WI38 (cell line): ENCODE results near the gene ATP1A4.

Experiments used
- H3K4me3 ChIP-seq: 2 replicates; pipeline ENCODE4 v1.5.1; 2011; ENCODE audit warnings: low read depth, mild to moderate bottlenecking, control low read depth, low read length
- CTCF ChIP-seq: IDR thresholded peaks from 2 replicates; pipeline ENCODE4 v1.5.1; 2012; ENCODE audit warnings: low read depth, mild to moderate bottlenecking, control low read depth, low read length

Gene ATP1A4

GRCh38 chr1:160151303-160151702 lies at the start of gene ATP1A4:
Gene ATP1A4 (plus strand): TSS chr1:160151603. CDS start chr1:160152041, 438 bp downstream.
- H3K4me3 ChIP-seq = no peak within 1 kb of the TSS
- TF ChIP-seq CTCF = no peak

GRCh38 chr1:160101717-160102522 lies 49.5 kb upstream of the ATP1A4 start:
- H3K4me3 ChIP-seq = no peak overlapping the region
- no peak for TF ChIP-seq CTCF

GRCh38 chr1:160103658-160104408 lies 47.6 kb upstream of the ATP1A4 start:
- TF ChIP-seq CTCF = no peak

GRCh38 chr1:160104486-160104885 lies 46.9 kb upstream of the ATP1A4 start:
- TF ChIP-seq CTCF = no peak; the same call in 1 of the 2 replicates
- no peak overlapping the region for H3K4me3 ChIP-seq

More at GRCh38 chr1:160103658-160104408, 47.6 kb upstream of the ATP1A4 start:
- no peak overlapping the region for H3K4me3 ChIP-seq

- no peak for TF ChIP-seq CTCF
These were observed 46.2 kb upstream of the ATP1A4 start for GRCh38 chr1:160105155-160105554.

GRCh38 chr1:160107512-160107911 lies 43.9 kb upstream of the ATP1A4 start:
- H3K4me3 ChIP-seq = no peak overlapping the region
- no peak for TF ChIP-seq CTCF

More at GRCh38 chr1:160105155-160105554, 46.2 kb upstream of the ATP1A4 start:
- H3K4me3 ChIP-seq = no peak overlapping the region
